ENCODE data around the gene USP24. TPM values are rescaled to one million over a fixed set of nuclear protein-coding genes. Genes with fewer than 3 reads are reported as not detected.
"Not testable (repeated sequence)": the region's sequence is repeated elsewhere in the genome, so short reads cannot be mapped to it uniquely, and the experiment has no call there.

The USP24 gene
- total RNA-seq, 1 experiment from 2014 or later: 38.5 TPM

GRCh38 chr1:55035904-55036303 lies 179.3 kb downstream of the USP24 start:
- H3K9me3 ChIP-seq (ENCODE audit: low read length): no peaks in the 10 kb centered on the region
- H3K27ac ChIP-seq (ENCODE audit: low read length): no peak overlapping the region
- no peaks in the 10 kb centered on the region for H3K9me2 ChIP-seq (replicated peaks; ENCODE audit: low read length)
- intact Hi-C loops (cut with micrococcal nuclease): no loop called here
- ChIA-PET POLR2A (ENCODE audit: unreplicated experiment) (no interaction called here), CTCF (no interaction called here)
- peak; percentile 13 for DNase-seq
- H2AFZ ChIP-seq (ENCODE audit: low read length): no peak overlapping the region
- no peaks in the 10 kb centered on the region for H3K79me2 ChIP-seq (ENCODE audit: low read length)
- no peaks in the 10 kb centered on the region for H3F3A ChIP-seq (ENCODE audit: low read length, unreplicated experiment)
- no peak for ATAC-seq
- H3K4me1 ChIP-seq (ENCODE audit: insufficient read depth, low read length): peaks cover 11% of the 10 kb centered on the region; the same call in 1 of the 2 replicates
- H3K9ac ChIP-seq (ENCODE audit: low read length): no peak overlapping the region
- H4K20me1 ChIP-seq (ENCODE audit: low read length): no peaks in the 10 kb centered on the region
- peaks cover 8% of the 10 kb centered on the region for H3K27me3 ChIP-seq (ENCODE audit: low read length)
- no peak overlapping the region for H3K4me2 ChIP-seq (ENCODE audit: low read length)
- no peak for TF ChIP-seq EZH2 (IDR thresholded peaks at IDR 0.05; ENCODE audit: low read length, unreplicated experiment)
- no peak for TF ChIP-seq EZH2phosphoT487 (IDR thresholded peaks at IDR 0.05; ENCODE audit: borderline replicate concordance, low read length)
- peak; percentile 29; the same call in 1 of the 2 replicates for TF ChIP-seq CTCF (conservative IDR thresholded peaks at IDR 0.05; ENCODE audit: low read depth, low read length)
- no peaks in the 10 kb centered on the region for H3K36me3 ChIP-seq (ENCODE audit: low read depth, low read length)
- no TSS peak for BruUV-seq (replicated peaks)
- H3K4me3 ChIP-seq (ENCODE audit: low read length): no peak overlapping the region

GRCh38 chr1:55034476-55035133 lies 180.6 kb downstream of the USP24 start:
- no peak overlapping the region for H2AFZ ChIP-seq (ENCODE audit: low read length)
- H3K4me1 ChIP-seq (ENCODE audit: insufficient read depth, low read length): peaks cover 5% of the 10 kb centered on the region; the same call in 1 of the 2 replicates
- H3K9ac ChIP-seq (ENCODE audit: low read length): no peak overlapping the region
- no peak overlapping the region for H3K27ac ChIP-seq (ENCODE audit: low read length)
- POLR2A ChIA-PET (ENCODE audit: unreplicated experiment): no interaction called here
- H3K9me3 ChIP-seq (ENCODE audit: low read length): no peaks in the 10 kb centered on the region
- BruUV-seq (replicated peaks): no TSS peak
- H3F3A ChIP-seq (ENCODE audit: low read length, unreplicated experiment): no peaks in the 10 kb centered on the region
- ATAC-seq (no peak), DNase-seq (no peak)
- peaks cover under 1% of the 10 kb centered on the region; the same call in 1 of the 2 replicates for H3K27me3 ChIP-seq (ENCODE audit: low read length)
- CTCF ChIA-PET: no interaction called here
- H3K79me2 ChIP-seq (ENCODE audit: low read length): no peaks in the 10 kb centered on the region
- intact Hi-C loops (cut with micrococcal nuclease): no loop called here
- H3K9me2 ChIP-seq (replicated peaks; ENCODE audit: low read length): no peaks in the 10 kb centered on the region
- no peaks in the 10 kb centered on the region for H3K36me3 ChIP-seq (ENCODE audit: low read depth, low read length)
- H4K20me1 ChIP-seq (ENCODE audit: low read length): no peaks in the 10 kb centered on the region
- H3K4me3 ChIP-seq (ENCODE audit: low read length): no peak overlapping the region
- H3K4me2 ChIP-seq (ENCODE audit: low read length): no peak overlapping the region
- TF ChIP-seq CTCF (conservative IDR thresholded peaks at IDR 0.05; ENCODE audit: low read depth, low read length): no peak
- TF ChIP-seq EZH2 (IDR thresholded peaks at IDR 0.05; ENCODE audit: low read length, unreplicated experiment): no peak
- no peak for TF ChIP-seq EZH2phosphoT487 (IDR thresholded peaks at IDR 0.05; ENCODE audit: borderline replicate concordance, low read length)

GRCh38 chr1:55033265-55033614 lies 181.9 kb downstream of the USP24 start:
- intact Hi-C loops (cut with micrococcal nuclease): no loop called here
- TF ChIP-seq EZH2 (IDR thresholded peaks at IDR 0.05; ENCODE audit: low read length, unreplicated experiment) (no peak), CTCF (conservative IDR thresholded peaks at IDR 0.05; ENCODE audit: low read depth, low read length) (no peak)
- DNase-seq: no peak
- no peaks in the 10 kb centered on the region for H4K20me1 ChIP-seq (ENCODE audit: low read length)
- ChIA-PET CTCF (no interaction called here), POLR2A (ENCODE audit: unreplicated experiment) (no interaction called here)
- H3K4me1 ChIP-seq (ENCODE audit: insufficient read depth, low read length): no peaks in the 10 kb centered on the region
- no peak overlapping the region for H2AFZ ChIP-seq (ENCODE audit: low read length)
- no peak for ATAC-seq
- H3K9ac ChIP-seq (ENCODE audit: low read length): no peak overlapping the region
- no peaks in the 10 kb centered on the region for H3K9me2 ChIP-seq (replicated peaks; ENCODE audit: low read length)
- H3K4me3 ChIP-seq (ENCODE audit: low read length): no peak overlapping the region
- no peak overlapping the region for H3K4me2 ChIP-seq (ENCODE audit: low read length)
- H3K9me3 ChIP-seq (ENCODE audit: low read length): no peaks in the 10 kb centered on the region
- H3F3A ChIP-seq (ENCODE audit: low read length, unreplicated experiment): no peaks in the 10 kb centered on the region
- H3K36me3 ChIP-seq (ENCODE audit: low read depth, low read length): no peaks in the 10 kb centered on the region
- no peak overlapping the region for H3K27ac ChIP-seq (ENCODE audit: low read length)
- BruUV-seq (replicated peaks): no TSS peak
- H3K79me2 ChIP-seq (ENCODE audit: low read length): no peaks in the 10 kb centered on the region
- no peaks in the 10 kb centered on the region; the same call in 1 of the 2 replicates for H3K27me3 ChIP-seq (ENCODE audit: low read length)

- intact Hi-C loops (cut with micrococcal nuclease); BruUV-seq (replicated peaks); H3K27ac ChIP-seq (ENCODE audit: low read length); H4K20me1 ChIP-seq (ENCODE audit: low read length); H3K4me3 ChIP-seq (ENCODE audit: low read length); H3K4me1 ChIP-seq (ENCODE audit: insufficient read depth, low read length); CTCF ChIA-PET; H3F3A ChIP-seq (ENCODE audit: low read length, unreplicated experiment); H2AFZ ChIP-seq (ENCODE audit: low read length); H3K9me2 ChIP-seq (replicated peaks; ENCODE audit: low read length); ATAC-seq; H3K4me2 ChIP-seq (ENCODE audit: low read length); H3K9me3 ChIP-seq (ENCODE audit: low read length); DNase-seq; H3K9ac ChIP-seq (ENCODE audit: low read length); H3K36me3 ChIP-seq (ENCODE audit: low read depth, low read length); H3K79me2 ChIP-seq (ENCODE audit: low read length); POLR2A ChIA-PET (ENCODE audit: unreplicated experiment); H3K27me3 ChIP-seq (ENCODE audit: low read length): not testable (repeated sequence)
These were observed 184.1 kb downstream of the USP24 start for GRCh38 chr1:55031098-55031497.

Measured in PC-3 (cell line).